ENCODE results near the gene C6orf120. TPM values are rescaled to one million over a fixed set of nuclear protein-coding genes. Genes with fewer than 3 reads are reported as not detected.

The C6orf120 gene
- 10.5 to 13.9 TPM (median 12.7 TPM) in 5 replicates for total RNA-seq (2022; extraction: Qiagen RNA extraction)

DNA sequence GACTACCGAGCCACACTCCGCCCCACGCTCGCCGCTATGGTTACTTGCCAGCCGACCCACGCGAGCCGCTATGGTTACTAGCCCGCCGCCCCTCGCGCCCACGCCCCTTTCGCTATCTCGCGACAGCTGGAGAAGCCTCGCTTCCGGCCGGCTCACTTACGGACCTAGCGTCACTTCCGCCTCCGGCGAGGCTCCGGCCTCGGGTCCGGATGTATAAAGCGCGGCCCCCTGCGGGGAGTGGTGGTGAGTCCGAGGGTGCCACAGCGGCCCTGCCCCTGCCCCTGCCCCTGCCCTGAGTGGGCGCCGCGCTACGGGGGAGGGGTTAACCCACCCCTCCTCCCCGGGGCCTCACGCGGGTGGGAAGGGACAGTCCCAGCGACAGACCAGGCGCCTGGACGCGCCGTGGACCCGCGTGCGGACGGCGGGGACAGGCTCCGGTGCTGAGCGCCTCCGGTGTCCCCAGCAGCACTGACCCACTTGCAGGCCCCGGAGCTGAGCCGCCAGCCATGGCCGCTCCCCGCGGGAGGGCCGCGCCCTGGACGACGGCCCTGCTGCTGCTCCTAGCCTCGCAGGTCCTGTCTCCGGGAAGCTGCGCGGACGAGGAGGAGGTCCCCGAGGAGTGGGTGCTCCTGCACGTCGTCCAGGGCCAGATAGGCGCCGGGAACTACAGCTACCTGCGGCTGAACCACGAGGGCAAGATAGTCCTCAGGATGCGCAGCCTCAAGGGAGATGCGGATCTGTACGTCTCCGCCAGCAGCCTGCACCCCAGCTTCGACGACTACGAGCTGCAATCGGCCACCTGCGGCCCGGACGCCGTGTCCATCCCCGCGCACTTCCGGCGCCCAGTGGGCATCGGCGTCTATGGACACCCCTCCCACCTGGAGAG, at the start of gene C6orf120, which contains the start of gene WDR27:
C6orf120 (plus strand) TSS at position 173 of the 886 bp plus-strand sequence; CDS start at position 507, 334 bp downstream.
WDR27 (minus strand) TSS at position 76 of the 886 bp plus-strand sequence. CDS start 13,024 bp downstream, outside the sequence.

GRCh38 chr6:169724494-169725124, 22.7 kb downstream of the C6orf120 start, which contains the start of gene PHF10:
PHF10 (minus strand) TSS chr6:169724500; CDS start chr6:169723931, 569 bp downstream.

GRCh38 chr6:169751242-169752073, 49.5 kb downstream of the C6orf120 start, which contains the start of the genes DYNLT2 and ERMARD:
DYNLT2 (minus strand) TSS chr6:169751572; CDS start chr6:169751458, 114 bp downstream.
ERMARD (plus strand) TSS chr6:169751622; CDS start chr6:169751658, 36 bp downstream.

Other genes with a start within 250 kb of the C6orf120 start
- gene WDR27, start 97 bp upstream of the C6orf120 start, total RNA-seq (2022; extraction: Qiagen RNA extraction), result 7.8 to 11.6 TPM (median 9.7 TPM) in 5 replicates
- 19.9 to 22.9 TPM (median 22.5 TPM) in 5 replicates for gene PHF10, start 22.4 kb downstream of the C6orf120 start, total RNA-seq (2022; extraction: Qiagen RNA extraction)
- gene DYNLT2, start 49.4 kb downstream of the C6orf120 start, total RNA-seq (2022; extraction: Qiagen RNA extraction), result 0.45 to 0.63 TPM (median 0.49 TPM) in 5 replicates
- 6.3 to 7.6 TPM (median 6.7 TPM) in 5 replicates for gene ERMARD, start 49.5 kb downstream of the C6orf120 start, total RNA-seq (2022; extraction: Qiagen RNA extraction)